SH-SY5Y (cell line): Measurements from ENCODE around the gene AXIN1.

Experiments
- GATA2 ChIP-seq: IDR thresholded peaks from 2 replicates; pipeline ENCODE4 v1.6.1; 2011; ENCODE audit warnings: mild to moderate bottlenecking, low read depth, low read length
- GATA3 ChIP-seq: IDR thresholded peaks from 2 replicates; pipeline ENCODE4 v1.6.1; 2011; ENCODE audit warnings: low read depth, mild to moderate bottlenecking, low read length, moderate library complexity

DNA sequence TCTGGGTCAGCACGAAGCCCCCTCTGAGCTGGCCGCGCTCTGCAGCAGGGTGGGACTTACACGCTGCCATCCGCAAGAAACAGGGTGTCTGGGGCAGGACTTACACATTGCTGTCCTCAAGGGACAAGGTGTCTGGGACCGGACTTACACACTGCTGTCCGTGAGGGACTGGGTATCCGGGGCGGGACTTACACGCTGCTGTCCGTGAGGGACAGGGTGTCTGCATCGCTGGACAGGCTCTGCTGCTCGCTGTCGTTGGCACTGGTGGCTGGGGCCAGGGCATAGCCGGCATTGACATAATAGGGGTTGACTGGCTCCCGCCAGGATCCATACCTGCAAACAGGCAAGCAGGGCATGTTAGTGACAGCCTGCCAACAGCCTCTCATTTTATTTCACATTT is 38.2 kb downstream of the AXIN1 start:
- TF ChIP-seq GATA3: no peak
- TF ChIP-seq GATA2: no peak
